ENCODE results near the gene B4GALNT3. TPM values are rescaled to one million over a fixed set of nuclear protein-coding genes. Genes with fewer than 3 reads are reported as not detected.
A peak's percentile ranks its signal among the peaks of the same experiment; 100 is the strongest.

Gene B4GALNT3
- total RNA-seq, 4 donors from 2014 or later: 9.1 to 30.3 (median 12.5) TPM

GRCh38 chr12:599756-600155, 140.0 kb downstream of the B4GALNT3 start:
- Histone ChIP-seq H3K27ac (no peak overlapping the region), H3K4me1 (no peaks in the 10 kb centered on the region), H3K36me3 (no peaks in the 10 kb centered on the region), H3K4me3 (no peak overlapping the region), H3K27me3 (no peaks in the 10 kb centered on the region), H3K9me3 (no peaks in the 10 kb centered on the region)
- TF ChIP-seq POLR2A (IDR thresholded peaks at IDR 0.05) (no peak), CTCF (IDR thresholded peaks at IDR 0.05) (no peak)
- DNase-seq: no peak

GRCh38 chr12:601976-602699, 142.4 kb downstream of the B4GALNT3 start:
- no peaks in the 10 kb centered on the region for H3K27me3 ChIP-seq
- no peak for DNase-seq
- H3K4me1 ChIP-seq: no peaks in the 10 kb centered on the region
- TF ChIP-seq CTCF (IDR thresholded peaks at IDR 0.05) (no peak), POLR2A (IDR thresholded peaks at IDR 0.05) (no peak)
- no peaks in the 10 kb centered on the region for H3K9me3 ChIP-seq
- no peak overlapping the region for H3K4me3 ChIP-seq
- H3K36me3 ChIP-seq: no peaks in the 10 kb centered on the region
- no peak overlapping the region for H3K27ac ChIP-seq

GRCh38 chr12:602700-603068, 142.9 kb downstream of the B4GALNT3 start:
- H3K4me3 ChIP-seq: no peak overlapping the region
- H3K9me3 ChIP-seq: no peaks in the 10 kb centered on the region
- TF ChIP-seq CTCF (IDR thresholded peaks at IDR 0.05) (no peak), POLR2A (IDR thresholded peaks at IDR 0.05) (no peak)
- no peaks in the 10 kb centered on the region for H3K27me3 ChIP-seq
- no peaks in the 10 kb centered on the region for H3K36me3 ChIP-seq
- H3K27ac ChIP-seq: no peak overlapping the region
- no peaks in the 10 kb centered on the region for H3K4me1 ChIP-seq
- DNase-seq: no peak

- Histone ChIP-seq H3K9me3 (no peaks in the 10 kb centered on the region), H3K36me3 (no peaks in the 10 kb centered on the region), H3K27me3 (no peaks in the 10 kb centered on the region), H3K4me1 (peaks cover 0 to 2% (median under 1%) of the 10 kb centered on the region in 4 donors), H3K4me3 (no peak overlapping the region), H3K27ac (no peak overlapping the region)
- no peak for DNase-seq
- TF ChIP-seq CTCF (IDR thresholded peaks at IDR 0.05) (no peak), POLR2A (IDR thresholded peaks at IDR 0.05) (no peak)
These were observed 145.2 kb downstream of the B4GALNT3 start for GRCh38 chr12:604956-605355.

GRCh38 chr12:607541-608001, 147.8 kb downstream of the B4GALNT3 start:
- DNase-seq: no peak
- peak overlapping the region in 1 of 4 donors; percentile 5 for H3K27ac ChIP-seq

More at GRCh38 chr12:607541-608001, 147.8 kb downstream of the B4GALNT3 start:
- Histone ChIP-seq H3K36me3 (no peaks in the 10 kb centered on the region), H3K4me3 (no peak overlapping the region), H3K27me3 (no peaks in the 10 kb centered on the region), H3K4me1 (peaks cover 0 to 9% (median 6%) of the 10 kb centered on the region in 4 donors), H3K9me3 (no peaks in the 10 kb centered on the region)
- TF ChIP-seq POLR2A (IDR thresholded peaks at IDR 0.05) (no peak), CTCF (IDR thresholded peaks at IDR 0.05) (no peak)
